ENCODE results near the gene PCDHA1. TPM values are rescaled to one million over a fixed set of nuclear protein-coding genes. Genes with fewer than 3 reads are reported as not detected.

Gene PCDHA1
- total and polyA plus RNA-seq, 2 of the 13 experiments (the other 11 are each of a cell fraction or from before 2014, with no cell fraction given): not detected

- intact Hi-C loops (cut with micrococcal nuclease; ENCODE audit: unreplicated experiment) (no loop called here), in situ Hi-C loops (cut with HindIII; ENCODE audit: extremely low pct_ligation_motif_present, low pct_unique_long_range_greater_than_20kb) (no loop called here)
- Histone ChIP-seq H3K79me2 (ENCODE audit: insufficient read depth, low read length) (no peaks in the 10 kb centered on the region), H3K4me3 (replicated peaks in 1 of 3; ENCODE audit: insufficient read depth in 1 of 3, low read depth in 2 of 3, low read length in 3 of 3) (no peak overlapping the region), H2AFZ (ENCODE audit: low read length) (no peak overlapping the region), H3K27ac (ENCODE audit: extremely low read length, insufficient read depth, low read length) (no peak overlapping the region), H4K20me1 (ENCODE audit: insufficient read depth, low read length) (no peaks in the 10 kb centered on the region), H3K9me3 (ENCODE audit: low read length) (no peaks in the 10 kb centered on the region), H3K4me2 (ENCODE audit: low read depth, low read length) (no peak overlapping the region), H3K4me1 (ENCODE audit: insufficient read depth, low read length) (no peaks in the 10 kb centered on the region), H3K9ac (ENCODE audit: insufficient read depth, low read depth, low read length) (no peak overlapping the region), H3K36me3 (replicated peaks in 1 of 2; ENCODE audit: control insufficient read depth in 1 of 2, insufficient read depth in 2 of 2, low read length in 2 of 2) (no peaks in the 10 kb centered on the region), H3K27me3 (ENCODE audit: control insufficient read depth in 1 of 2, insufficient read depth in 2 of 2, low read length in 2 of 2) (no peaks in the 10 kb centered on the region)
- WGBS (ENCODE audit: low lambda C conversion rate): 18% methylated on average over 1 of the region's 1 CpG
- ATAC-seq: no peak
- CTCF ChIA-PET (ENCODE audit: low intra/inter-chr PET ratio, low total read pairs): no interaction called here
- no peak for FAIRE-seq
- DNase-seq (ENCODE audit: low spot score): no peak
- no peak for TF ChIP-seq ARHGAP35 (CRISPR knock-in tag; IDR thresholded peaks at IDR 0.05; ENCODE audit: borderline replicate concordance)
- TF ChIP-seq WIZ (CRISPR knock-in tag; IDR thresholded peaks at IDR 0.05): no peak
- no peak for TF ChIP-seq NR2F2 (IDR thresholded peaks at IDR 0.05; ENCODE audit: borderline replicate concordance, low read depth)
- no peak for TF ChIP-seq MAFG (CRISPR knock-in tag; IDR thresholded peaks at IDR 0.05)
- TF ChIP-seq SRF (IDR thresholded peaks at IDR 0.05; ENCODE audit: low read depth, low read length): no peak
- no peak for TF ChIP-seq KAT2B (IDR thresholded peaks at IDR 0.05; ENCODE audit: borderline replicate concordance, low read depth, low read length)
- no peak for TF ChIP-seq ZNF142 (CRISPR knock-in tag; IDR thresholded peaks at IDR 0.05)
- no TSS peak for BruUV-seq (replicated peaks)
- POLR2A ChIA-PET: no interaction called here
Measured at GRCh38 chr5:140996060-140996459, 210.1 kb downstream of the PCDHA1 start.
